ENCODE data around the gene UQCRC1. TPM values are rescaled to one million over a fixed set of nuclear protein-coding genes. Genes with fewer than 3 reads are reported as not detected.
A peak's percentile ranks its signal among the peaks of the same experiment; 100 is the strongest.

Gene UQCRC1
- total RNA-seq, 3 donors from 2014 or later = 163 to 230 (median 180) TPM

- H3K27ac ChIP-seq = peak overlapping the region; percentile 91 to 94
- no peak for TF ChIP-seq CTCF (IDR thresholded peaks at IDR 0.05)
- no peak for TF ChIP-seq POLR2A (IDR thresholded peaks at IDR 0.05)
- TF ChIP-seq POLR2AphosphoS5 (IDR thresholded peaks at IDR 0.05) = peak in 1 of 3 donors; percentile 35
- intact Hi-C loops (cut with DNase I; ENCODE audit: low total_unique reads) = no loop called here
- peak overlapping the region in 1 of 3 donors; percentile 41 for H3K4me3 ChIP-seq
- H3K27me3 ChIP-seq = peaks cover 0 to 2% of the 10 kb centered on the region in 2 donors
- peaks cover 24% of the 10 kb centered on the region for H3K36me3 ChIP-seq
- peaks cover 14 to 15% of the 10 kb centered on the region in 2 donors for H3K4me1 ChIP-seq
- H3K9me3 ChIP-seq = no peaks in the 10 kb centered on the region
- DNase-seq (ENCODE audit: low spot score in 2 of 2) = peak; percentile 77 to 98
Observed at GRCh38 chr3:48599077-48599501, 10.4 kb downstream of the UQCRC1 start.

GRCh38 chr3:48598323-48599076 lies 10.9 kb downstream of the UQCRC1 start:
- Histone ChIP-seq H3K9me3 (no peaks in the 10 kb centered on the region), H3K36me3 (peaks cover 21% of the 10 kb centered on the region), H3K27ac (peak overlapping the region; percentile 91 to 94), H3K4me1 (peaks cover 14 to 15% of the 10 kb centered on the region in 2 donors), H3K4me3 (peak overlapping the region in 1 of 3 donors; percentile 41), H3K27me3 (peaks cover 0 to 2% of the 10 kb centered on the region in 2 donors)
- TF ChIP-seq POLR2AphosphoS5 (IDR thresholded peaks at IDR 0.05) (peak in 1 of 3 donors; percentile 28), CTCF (IDR thresholded peaks at IDR 0.05) (no peak)
- DNase-seq (ENCODE audit: low spot score in 2 of 2) = peak; percentile 63 to 93
- intact Hi-C loops (cut with DNase I; ENCODE audit: low total_unique reads) = no loop called here

- Histone ChIP-seq H3K27ac (peak overlapping the region; percentile 91 to 94), H3K4me1 (peaks cover 14 to 15% of the 10 kb centered on the region in 2 donors), H3K4me3 (peak overlapping the region in 1 of 3 donors; percentile 5), H3K36me3 (peaks cover 13% of the 10 kb centered on the region), H3K9me3 (no peaks in the 10 kb centered on the region), H3K27me3 (peaks cover 0 to 2% of the 10 kb centered on the region in 2 donors)
- TF ChIP-seq POLR2AphosphoS5 (IDR thresholded peaks at IDR 0.05) (no peak), POLR2A (IDR thresholded peaks at IDR 0.05) (no peak), CTCF (IDR thresholded peaks at IDR 0.05) (no peak)
- DNase-seq (ENCODE audit: low spot score in 2 of 2) = no peak
- intact Hi-C loops (cut with DNase I; ENCODE audit: low total_unique reads) = no loop called here
Observed at GRCh38 chr3:48597408-48597800, 12.0 kb downstream of the UQCRC1 start.

- Histone ChIP-seq H3K27me3 (peaks cover 0 to 2% of the 10 kb centered on the region in 2 donors), H3K4me1 (peaks cover 14 to 15% of the 10 kb centered on the region in 2 donors), H3K9me3 (no peaks in the 10 kb centered on the region), H3K36me3 (peaks cover 13% of the 10 kb centered on the region), H3K27ac (peak overlapping the region; percentile 91 to 94), H3K4me3 (no peak overlapping the region)
- TF ChIP-seq POLR2A (IDR thresholded peaks at IDR 0.05) (no peak), CTCF (IDR thresholded peaks at IDR 0.05) (no peak), POLR2AphosphoS5 (IDR thresholded peaks at IDR 0.05) (no peak)
- intact Hi-C loops (cut with DNase I; ENCODE audit: low total_unique reads) = no loop called here
- DNase-seq (ENCODE audit: low spot score in 2 of 2) = no peak
Observed at GRCh38 chr3:48596676-48597407, 12.6 kb downstream of the UQCRC1 start.

GRCh38 chr3:48596157-48596556 lies 13.3 kb downstream of the UQCRC1 start:
- Histone ChIP-seq H3K4me1 (peaks cover 14 to 15% of the 10 kb centered on the region in 2 donors), H3K36me3 (peaks cover 8% of the 10 kb centered on the region), H3K9me3 (no peaks in the 10 kb centered on the region), H3K27me3 (peaks cover 0 to 2% of the 10 kb centered on the region in 2 donors), H3K27ac (peak overlapping the region; percentile 91 to 94), H3K4me3 (no peak overlapping the region)
- intact Hi-C loops (cut with DNase I; ENCODE audit: low total_unique reads) = no loop called here
- DNase-seq (ENCODE audit: low spot score in 2 of 2) = no peak
- no peak for TF ChIP-seq CTCF (IDR thresholded peaks at IDR 0.05)
- no peak for TF ChIP-seq POLR2AphosphoS5 (IDR thresholded peaks at IDR 0.05)
- TF ChIP-seq POLR2A (IDR thresholded peaks at IDR 0.05) = no peak

All from breast epithelium (tissue), 4 donors.